Stimulated activated CD8-positive, alpha-beta memory T cell treated with anti-CD3 and anti-CD28 coated beads, Interleukin-15, amount 100 ng/mL, for 4 hours (primary cell): ENCODE measurements around the gene CALCB.

ENCODE experiments used
- DNase-seq, 2 donors: peaks; one replicate each; pipeline ENCODE4 v3.0.0-alpha.2; 2020; ENCODE audit warnings: low read depth in 2 of 2

The CALCB gene

DNA sequence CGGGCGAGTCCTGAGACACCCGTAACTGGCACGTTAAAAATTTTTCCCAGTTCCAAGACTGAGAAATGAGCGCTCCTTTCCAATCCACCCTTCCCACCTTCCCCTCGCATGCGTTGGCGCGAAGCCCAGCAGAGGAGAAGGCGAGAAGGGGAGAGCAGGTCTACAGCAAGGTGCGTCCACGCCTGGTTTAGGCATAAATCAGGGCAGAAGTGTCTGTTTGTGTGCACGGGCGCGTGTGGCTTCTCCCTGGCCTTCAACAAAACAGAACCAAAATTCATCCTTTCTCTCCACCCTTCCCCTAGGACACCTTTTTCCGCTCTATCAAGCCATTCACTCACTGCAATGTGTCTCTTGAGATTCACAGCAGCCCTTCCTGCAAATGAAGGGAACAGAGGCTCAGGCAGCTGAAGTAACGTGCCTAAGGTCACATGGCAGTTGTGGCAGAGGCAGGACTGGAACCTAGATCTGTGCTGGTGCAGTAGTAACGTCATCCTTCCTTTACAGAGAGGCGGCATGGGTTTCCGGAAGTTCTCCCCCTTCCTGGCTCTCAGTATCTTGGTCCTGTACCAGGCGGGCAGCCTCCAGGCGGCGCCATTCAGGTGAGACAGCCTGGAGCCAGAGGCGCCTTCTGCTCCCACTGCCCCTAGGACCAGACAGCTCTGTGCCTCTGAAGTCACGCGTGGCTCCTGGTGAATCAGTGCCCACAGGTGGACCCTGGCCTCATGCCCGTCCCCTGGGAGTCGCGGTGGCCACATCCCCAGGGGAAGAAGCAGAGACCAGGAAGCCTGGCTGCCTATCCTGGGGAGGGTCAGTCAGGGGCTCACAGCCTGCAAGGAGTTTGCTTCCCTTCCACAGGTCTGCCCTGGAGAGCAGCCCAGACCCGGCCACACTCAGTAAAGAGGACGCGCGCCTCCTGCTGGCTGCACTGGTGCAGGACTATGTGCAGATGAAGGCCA, 1.1 kb downstream of the CALCB start:
- peak; percentile 50 to 52 for DNase-seq

DNA sequence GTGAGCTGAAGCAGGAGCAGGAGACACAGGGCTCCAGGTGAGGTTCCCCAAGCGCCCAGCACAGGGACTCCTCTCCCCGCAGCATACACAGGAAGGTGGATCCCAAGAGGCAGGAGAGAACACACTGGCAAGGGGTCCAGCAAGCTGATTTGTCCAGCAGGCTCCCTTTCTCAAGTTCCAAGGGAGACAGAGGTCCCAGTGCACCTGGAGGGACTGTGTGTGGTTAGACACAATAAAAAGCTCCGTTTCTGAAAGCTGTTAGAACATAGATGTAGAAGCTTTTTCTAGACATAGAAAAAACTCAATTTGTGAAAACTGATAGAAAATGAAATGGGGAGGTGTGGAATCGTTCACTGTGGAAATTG, 1.8 kb downstream of the CALCB start:
- no peak for DNase-seq

DNA sequence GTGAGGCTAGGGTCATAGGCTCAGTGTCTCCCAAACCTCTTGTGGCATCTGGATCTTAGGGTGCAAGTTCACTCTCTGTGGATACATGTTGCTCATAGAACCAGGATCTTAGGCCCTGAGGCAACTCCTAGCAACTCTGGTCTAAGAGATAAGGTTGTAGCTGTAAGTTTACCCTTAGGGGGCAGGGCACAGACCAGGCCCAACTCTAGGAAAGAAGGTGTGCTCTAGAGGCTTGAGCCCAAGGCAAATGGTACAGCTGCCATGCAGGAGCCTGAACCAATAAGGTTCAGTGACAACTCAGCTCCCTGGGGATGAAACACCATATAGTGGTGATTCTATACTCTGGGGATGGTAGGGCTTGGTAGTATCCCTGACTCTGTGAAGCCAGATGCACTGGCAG, 17.8 kb downstream of the CALCB start:
- no peak for DNase-seq

DNA sequence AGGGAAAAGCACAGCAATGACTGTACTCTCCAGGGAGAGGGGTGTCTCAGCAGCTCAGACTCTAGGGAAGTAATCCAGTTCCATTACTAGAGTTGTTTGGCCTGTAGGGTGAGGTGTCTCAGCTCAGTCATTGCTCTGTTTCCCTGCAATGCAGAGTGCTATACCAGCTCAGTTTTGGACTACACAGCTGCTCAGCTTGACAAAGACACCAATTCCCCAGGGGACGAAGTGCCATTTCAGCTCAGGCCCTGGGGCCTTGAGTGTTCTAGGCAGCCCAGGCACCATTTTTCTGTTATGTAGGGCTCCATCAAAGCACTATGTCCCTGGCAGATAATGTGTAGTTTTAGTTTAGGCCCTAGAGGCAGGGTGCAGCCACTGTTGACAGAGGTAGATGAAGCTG, 18.2 kb downstream of the CALCB start:
- no peak for DNase-seq

DNA sequence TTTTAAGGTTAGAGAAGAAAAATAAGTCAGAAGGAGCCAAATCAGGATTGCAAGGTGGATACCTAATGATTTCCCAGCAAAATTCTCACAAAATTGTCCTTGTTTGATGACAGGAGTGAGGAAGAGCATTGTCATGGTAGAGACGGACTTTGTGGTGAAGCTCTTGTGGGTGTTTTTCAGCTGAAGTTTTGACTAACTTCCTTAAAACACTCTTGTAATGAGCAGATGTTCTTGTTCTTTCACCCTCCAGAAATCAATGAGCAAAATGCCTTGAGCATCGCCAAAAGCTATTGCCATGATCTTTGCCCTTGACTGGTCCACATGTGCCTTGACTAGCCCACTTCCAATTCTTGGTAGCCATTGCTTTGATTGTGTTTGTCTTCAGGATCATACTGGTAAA, 20.0 kb downstream of the CALCB start:
- DNase-seq = no peak

DNA sequence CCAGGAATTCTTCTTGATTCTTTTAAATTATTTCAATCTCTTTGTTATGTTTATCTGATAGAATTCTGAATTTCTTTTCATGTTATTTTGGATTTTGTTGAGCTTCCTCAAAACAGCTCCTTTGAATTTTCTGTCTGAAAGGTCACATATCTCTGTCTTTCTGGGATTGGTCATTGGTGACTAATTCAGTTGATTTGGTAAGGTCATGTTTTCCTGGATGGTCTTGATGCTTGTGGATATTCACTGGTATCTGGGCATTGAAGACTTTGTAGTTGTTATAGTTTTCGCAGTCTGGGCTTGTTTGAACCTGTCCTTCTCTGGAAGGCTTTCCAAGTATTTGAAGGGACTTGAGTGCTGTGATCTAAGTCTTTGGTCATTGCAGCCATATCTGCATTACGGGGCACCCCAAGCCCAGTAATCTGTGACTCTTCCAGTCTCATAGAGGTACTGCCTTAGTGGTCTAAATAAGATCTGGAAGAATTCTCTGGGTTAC, 22.4 kb downstream of the CALCB start:
- no peak for DNase-seq

DNA sequence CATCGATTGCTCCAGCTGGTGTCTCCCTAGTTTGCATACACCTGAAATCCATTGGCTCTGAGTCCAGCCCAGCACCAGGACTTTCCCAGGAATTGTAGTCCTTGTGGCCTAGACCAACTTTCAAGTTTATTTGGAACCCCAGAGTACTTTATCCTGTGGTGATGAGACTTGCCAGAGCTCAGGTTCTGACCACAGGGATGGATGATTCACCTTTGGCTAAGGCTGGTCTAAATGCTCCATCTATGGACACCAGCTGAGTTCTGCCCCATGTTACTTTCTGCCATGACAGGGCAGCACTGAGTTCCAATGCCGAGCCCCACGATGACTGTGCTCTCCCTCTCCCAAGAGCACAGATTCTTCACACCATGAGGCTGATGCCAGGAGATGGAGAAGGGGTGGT, 24.0 kb downstream of the CALCB start:
- no peak for DNase-seq

DNA sequence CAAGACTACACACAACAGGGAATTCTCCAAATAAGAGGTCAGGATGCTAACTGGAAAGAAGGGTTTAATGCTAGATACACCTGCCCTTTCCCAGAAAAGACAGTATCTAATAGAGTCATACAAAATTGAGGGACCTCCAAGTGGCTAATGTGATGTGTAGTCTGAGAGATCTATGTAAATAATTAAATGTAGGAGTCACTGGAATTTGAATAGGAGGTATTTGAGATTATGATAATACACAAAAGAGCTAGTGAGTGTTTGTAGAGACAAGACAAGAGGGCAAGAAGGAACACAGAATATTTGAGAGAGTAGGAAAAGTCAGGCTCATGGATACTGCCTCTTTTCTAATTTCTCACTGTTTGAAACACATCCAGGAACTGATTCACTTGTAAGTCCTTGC, 25.9 kb downstream of the CALCB start:
- DNase-seq = no peak

DNA sequence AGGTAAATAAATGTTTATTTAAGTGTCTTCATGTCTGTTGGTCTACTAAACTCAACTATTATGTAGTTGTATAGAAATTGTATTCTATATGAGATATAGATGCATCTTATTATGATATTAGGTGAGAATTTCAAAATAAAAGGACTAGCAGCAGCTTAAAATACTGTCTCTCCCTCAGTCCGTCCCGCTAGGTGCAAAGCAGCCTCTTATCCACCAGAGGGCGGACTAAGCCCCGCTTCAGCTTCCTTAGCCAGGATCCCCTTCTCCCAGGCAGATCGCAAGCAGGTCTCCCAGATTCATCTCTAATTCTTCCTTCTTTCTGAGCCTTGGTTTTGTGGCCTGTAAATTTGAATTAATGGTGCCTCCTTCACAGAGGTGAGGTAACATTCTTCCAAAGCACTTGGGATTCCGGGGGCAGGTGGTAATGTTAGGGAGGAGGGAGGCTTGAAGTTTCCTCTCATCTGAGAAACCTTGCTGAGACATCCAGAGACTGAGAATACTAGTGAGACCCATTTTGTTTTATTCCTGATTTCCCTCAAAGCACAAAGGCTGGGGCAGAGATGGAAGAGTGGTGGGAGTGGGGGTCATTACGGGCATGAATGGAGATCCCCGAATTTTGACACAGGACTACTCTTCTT, 27.8 kb downstream of the CALCB start:
- no peak for DNase-seq

DNA sequence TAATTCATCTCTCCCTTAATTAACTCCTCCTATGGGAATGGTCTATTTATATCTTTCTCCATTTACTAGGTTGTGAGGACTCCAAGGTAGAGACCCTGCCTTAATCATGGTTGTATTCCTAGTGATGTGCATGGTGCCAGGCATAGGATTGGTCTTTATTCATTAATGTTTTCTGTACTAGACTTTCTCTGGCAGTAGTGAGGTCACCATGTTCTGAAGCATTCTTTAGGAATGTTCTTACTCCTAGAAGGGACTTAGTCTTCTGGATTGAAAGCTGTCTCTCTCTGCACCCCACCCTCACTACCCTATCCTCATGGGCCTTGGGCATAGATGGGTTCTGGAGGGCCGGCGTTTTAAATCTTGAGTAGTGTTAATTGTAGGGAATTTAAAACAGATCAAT, 30.8 kb downstream of the CALCB start:
- no peak for DNase-seq

DNA sequence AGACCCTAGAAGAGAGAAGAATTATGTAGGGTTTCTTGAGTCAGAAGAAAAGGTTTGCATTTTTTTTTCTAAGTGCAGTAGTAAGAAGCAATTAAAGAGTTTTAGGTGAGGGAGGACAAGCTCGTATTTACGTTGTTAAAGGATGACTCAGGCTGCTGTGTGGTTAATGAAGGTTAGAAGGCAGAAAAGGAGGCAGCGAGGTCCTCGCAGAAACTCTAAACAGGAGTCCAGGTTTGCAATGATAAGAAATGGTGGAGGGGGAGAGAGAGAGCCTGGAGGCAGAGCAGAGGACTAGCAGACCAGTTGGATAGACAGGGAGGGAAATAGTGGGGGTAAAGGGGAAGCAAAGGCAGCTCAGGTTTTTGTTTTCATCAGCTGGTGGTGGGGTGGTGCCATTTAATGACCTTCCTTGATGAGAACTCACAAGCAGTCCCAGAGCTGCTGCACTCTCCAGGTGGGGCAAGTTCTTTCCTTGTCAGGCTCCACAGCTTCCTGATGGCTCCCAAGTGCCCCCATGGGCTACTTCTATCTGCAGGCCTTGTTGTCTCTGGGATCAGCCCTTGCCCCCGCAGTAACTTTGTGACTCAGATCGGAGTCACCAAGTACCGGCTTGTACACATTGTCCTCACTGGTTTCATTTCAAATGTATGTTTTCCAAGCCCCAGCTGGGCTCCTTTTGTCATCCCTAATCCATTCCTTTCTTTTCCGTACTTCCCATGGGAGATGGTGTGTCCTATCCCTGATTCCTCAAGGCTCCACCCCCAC, 33.0 kb downstream of the CALCB start:
- no peak for DNase-seq

DNA sequence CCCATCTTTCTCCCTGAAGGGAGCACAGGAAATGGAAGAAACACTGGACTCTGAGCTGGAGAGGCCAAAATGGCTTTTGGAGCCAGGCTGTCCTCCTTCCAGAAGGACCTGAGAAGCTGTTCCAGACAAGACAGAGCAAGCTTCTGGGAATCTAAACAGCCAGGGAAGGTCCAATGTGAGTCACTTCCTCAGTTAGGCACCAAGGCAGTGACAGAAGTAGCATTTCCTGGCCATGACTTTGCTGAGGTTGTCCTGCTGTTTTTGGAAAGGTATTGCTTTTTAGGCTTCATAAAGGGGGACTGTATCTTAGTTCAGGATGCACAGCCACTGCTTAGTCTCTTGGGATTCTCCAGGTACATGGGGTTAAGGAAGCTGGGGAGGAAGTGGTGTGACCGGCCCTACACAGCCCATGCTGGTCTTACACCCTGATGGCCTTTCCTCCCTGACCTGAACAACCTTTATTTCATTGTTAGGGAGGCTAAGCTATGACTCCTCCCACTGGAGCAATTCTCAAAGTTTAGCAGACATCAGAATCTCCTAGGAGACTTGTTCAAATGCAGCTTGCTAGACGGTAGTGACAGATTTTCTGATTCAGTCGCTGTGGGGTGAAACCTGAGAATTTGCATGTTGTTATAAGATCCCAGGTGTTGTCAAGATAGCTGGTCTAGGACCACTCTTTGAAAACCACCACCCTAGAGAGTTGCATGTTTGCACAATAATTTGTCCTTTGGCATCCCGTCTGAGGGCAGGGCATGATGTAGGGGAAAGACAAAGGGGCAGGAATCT, 34.5 kb downstream of the CALCB start:
- DNase-seq = no peak

DNA sequence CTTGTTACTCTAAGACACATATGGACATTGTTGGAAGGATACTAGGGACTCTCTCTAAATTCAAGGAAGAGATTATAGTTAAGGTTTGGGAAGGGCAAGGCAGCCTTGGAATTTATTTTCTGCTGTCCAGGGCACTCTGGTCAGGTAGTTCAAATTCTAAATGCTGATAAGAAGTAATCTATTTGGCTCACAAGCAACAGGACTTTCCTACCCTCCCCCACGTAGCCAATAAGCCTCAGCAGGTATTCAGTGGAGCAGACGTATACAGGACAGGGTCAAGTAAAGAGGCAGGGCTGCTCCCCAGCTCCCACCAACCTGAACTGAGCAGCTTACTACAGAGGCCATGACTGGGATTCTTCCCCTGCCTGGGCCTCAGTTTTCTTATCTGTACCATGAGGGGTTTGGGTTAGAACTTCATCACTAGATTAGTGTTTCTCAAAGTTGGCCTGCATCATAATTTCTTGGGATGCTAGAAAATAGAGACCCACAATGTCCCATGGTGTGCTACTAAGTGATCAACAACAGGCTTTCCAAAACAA, 35.3 kb downstream of the CALCB start:
- DNase-seq = no peak

DNA sequence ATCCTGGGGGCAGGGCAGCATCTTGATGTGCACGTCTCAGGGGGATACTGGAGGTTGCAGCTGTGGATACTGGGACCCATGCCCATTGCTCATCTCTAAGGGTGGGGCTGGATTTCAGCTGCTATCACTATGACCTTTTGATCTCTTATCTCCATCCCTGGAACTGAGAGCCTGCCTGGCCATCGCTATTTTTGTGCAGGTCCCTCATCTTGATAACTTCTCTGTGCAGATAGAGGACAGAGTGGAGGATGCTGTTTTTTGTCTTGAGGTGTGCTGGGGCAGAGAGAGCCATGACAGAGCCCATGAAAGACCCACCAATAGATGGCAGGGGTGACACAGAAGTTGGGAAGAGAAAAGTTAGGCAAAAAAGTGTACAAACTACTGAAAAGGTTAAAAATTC, 36.2 kb downstream of the CALCB start:
- DNase-seq = no peak

DNA sequence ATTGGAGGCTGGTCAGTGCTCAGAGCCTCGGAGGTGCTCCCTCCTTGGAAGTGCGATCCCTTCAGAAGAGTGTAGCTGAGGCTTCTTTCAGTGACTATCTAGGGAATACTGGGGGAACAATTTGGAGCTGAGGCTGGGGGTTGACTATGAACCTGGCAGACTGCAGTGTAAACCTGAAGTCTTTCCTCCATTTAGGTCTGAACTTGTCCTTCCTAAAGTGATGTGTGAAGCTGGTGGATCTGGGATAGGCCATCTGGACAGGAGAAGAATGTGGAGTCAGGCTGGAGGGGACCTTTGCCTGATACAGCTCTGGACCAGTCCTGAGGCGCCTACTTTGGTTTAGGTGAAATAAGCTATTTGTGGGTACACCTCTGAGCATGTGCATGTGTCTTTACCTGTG, 37.8 kb downstream of the CALCB start:
- DNase-seq = no peak

DNA sequence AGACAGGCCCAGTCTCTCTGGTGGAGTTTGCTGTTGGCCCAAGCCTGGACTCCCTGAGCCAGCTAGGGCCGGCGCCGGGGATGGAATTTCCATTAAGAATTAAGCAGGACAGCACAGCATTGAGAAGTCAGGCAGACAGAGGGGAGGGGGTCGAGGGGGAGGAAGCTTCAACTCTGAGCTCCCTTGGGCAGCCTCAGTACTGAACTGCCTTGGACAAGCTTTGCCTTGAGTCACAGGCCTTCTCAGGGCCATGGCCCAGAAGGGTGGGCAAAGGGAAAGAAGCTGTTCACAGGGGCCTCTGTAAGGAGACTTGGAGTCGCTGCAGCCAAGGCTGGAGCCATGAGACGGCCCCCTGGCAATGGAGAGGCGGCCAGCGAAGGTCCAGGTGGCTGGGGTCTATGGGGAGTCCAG, 38.7 kb downstream of the CALCB start:
- DNase-seq = no peak

DNA sequence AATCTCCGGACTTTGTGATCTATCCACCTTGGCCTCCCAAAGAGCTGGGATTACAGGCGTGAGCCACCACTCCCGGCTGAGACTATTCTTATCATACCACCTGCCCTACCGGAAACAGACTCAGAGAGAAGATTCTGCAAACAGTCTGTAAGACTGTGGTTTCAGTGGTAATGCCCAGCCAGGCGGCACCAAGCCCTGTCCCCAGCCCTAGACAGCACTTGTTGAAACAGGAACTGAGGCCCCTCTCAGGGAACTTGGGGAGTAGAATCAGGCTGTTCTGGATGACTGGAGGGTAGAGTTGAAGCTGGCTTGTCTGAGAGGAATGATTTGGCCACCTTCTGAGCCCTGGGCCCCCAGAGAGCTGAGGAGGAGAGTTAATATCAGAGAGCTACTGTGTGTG, 40.0 kb downstream of the CALCB start:
- no peak for DNase-seq

DNA sequence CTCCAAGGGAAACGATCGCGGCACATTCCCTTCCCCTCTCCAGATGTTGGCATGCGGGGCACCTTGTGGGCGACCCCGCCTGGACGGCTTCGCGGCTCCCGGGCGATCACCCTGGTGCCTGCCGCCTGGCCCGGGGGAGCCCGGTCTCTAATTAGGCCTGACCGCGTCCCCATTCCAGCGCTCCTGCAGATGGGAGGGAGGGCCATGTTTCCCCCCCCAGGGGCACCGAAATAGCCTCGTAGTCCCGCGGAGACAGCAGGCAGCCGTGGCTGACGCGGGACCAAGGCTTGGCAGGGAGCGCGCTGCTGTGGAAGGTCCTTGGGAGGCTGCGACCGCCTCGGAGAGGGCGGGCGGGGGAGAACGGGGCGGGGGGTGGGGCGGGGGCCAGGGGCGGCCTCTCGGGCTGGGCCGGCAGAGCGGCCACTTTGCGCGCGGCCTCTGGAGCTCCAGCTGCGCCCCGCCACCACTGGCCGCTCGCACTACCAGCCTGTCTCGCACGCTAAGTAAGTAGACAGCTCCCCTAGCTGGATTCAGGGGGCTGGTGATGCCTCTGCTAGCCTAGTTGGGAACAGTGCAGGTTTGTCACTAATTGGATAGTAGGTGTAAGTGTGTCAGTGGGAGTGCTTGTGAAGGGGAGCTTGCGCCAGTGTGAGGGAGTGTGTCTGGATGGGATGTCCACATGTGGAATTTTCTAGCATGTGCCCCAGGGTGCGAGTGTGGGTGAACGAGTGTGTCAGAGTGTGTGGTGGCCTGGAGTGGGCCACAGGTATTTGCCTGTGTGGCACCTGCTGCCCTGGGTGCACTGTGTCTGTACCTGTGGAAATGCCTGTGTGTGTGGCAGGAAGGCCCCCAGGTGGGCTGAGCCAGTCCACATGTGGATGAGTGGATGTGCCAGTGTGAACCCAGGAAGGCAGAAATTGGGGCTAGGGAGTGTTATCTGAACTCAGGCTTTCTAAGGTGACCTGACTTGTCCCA, 41.4 kb downstream of the CALCB start, which contains the start of gene INSC:
INSC (plus strand) TSS at position 423 of the 975 bp plus-strand sequence. CDS start 34,252 bp downstream, outside the sequence.
- DNase-seq = no peak

DNA sequence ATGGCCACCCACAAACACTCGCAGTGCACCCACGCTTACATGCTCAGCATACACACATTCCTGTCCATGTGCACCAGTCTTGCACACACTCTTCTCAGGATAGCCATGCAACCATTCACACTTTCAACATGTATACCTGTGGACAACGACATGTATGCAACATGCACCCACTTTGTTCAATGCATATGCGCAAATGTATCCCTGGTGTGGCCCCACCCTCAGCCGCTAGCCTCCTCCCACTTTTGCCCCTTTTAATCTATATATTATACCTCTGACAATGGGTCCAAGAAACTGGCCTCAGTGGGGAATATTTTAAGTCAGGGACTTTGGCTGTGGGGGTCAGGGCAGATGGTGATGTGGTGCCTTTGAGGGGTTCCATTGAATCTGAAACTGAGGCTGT, 42.3 kb downstream of the CALCB start:
- no peak for DNase-seq

DNA sequence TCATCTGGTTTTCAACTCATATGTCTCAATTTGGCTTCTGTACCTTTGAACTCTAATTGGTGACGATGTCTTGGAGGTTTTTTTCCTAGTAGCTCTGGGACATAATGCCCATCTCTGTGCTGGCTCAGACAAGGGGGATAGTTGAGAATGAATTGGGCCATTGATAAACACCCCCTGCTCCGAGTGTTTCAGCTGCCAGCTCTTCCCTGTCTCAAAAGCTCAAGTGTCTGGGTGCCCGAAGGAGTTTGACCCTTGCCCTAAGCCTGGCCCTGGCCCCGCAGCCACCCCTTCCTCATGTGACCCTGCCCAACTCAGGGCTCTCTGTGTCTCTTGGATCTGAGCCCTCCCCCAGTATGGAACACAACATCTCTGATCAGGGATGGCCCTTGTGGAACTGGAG, 44.4 kb downstream of the CALCB start:
- no peak for DNase-seq
